Measurements from ENCODE around the gene TAB2.

DNA sequence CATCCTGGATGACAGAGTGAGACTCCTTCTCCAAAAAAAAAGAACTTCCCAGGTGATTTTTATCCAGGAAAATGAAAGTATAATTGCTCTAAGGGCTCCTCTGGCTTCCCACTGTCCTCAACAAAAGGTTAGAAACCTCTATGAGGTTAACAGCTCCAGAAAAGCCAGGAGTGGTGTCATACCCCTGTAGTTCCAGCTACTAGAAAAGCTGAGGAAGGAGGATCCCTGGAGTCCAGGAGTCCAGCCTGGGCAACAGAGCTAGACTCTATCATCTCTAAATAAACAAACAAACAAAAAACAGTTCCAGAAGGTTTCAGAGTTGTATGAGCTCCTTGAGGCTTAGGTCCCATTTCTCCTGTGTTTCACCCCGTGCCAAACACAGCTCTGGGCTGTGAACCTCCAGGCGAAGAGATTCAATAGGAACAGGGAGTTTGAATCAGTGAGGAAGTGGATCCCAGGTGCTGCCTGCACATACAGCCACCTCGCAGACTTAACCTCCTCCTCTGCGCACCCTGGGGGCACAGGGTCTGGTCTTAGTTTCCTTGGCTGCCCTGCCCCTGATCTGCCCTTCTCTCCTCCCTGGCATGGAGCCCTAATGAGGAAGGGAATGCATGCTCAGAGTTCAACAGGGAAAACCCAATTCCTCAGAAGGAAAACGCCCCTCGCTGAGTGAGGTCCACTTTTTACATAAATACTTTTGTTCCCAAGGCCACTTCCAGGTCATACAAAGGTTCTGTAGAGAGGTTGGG, 136.3 kb downstream of the TAB2 start:
- TF ChIP-seq EZH2 (IDR thresholded peaks at IDR 0.05; ENCODE audit: borderline replicate concordance, low read depth, low read length, poor library complexity, severe bottlenecking), result no peak
- TF ChIP-seq, protein P1, sequence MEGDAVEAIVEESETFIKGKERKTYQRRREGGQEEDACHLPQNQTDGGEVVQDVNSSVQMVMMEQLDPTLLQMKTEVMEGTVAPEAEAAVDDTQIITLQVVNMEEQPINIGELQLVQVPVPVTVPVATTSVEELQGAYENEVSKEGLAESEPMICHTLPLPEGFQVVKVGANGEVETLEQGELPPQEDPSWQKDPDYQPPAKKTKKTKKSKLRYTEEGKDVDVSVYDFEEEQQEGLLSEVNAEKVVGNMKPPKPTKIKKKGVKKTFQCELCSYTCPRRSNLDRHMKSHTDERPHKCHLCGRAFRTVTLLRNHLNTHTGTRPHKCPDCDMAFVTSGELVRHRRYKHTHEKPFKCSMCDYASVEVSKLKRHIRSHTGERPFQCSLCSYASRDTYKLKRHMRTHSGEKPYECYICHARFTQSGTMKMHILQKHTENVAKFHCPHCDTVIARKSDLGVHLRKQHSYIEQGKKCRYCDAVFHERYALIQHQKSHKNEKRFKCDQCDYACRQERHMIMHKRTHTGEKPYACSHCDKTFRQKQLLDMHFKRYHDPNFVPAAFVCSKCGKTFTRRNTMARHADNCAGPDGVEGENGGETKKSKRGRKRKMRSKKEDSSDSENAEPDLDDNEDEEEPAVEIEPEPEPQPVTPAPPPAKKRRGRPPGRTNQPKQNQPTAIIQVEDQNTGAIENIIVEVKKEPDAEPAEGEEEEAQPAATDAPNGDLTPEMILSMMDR (conservative IDR thresholded peaks at IDR 0.05; ENCODE audit: low read depth, low read length), result no peak

Measured in A673 (cell line).